ENCODE results near the gene BAIAP2L2.

Gene BAIAP2L2

DNA sequence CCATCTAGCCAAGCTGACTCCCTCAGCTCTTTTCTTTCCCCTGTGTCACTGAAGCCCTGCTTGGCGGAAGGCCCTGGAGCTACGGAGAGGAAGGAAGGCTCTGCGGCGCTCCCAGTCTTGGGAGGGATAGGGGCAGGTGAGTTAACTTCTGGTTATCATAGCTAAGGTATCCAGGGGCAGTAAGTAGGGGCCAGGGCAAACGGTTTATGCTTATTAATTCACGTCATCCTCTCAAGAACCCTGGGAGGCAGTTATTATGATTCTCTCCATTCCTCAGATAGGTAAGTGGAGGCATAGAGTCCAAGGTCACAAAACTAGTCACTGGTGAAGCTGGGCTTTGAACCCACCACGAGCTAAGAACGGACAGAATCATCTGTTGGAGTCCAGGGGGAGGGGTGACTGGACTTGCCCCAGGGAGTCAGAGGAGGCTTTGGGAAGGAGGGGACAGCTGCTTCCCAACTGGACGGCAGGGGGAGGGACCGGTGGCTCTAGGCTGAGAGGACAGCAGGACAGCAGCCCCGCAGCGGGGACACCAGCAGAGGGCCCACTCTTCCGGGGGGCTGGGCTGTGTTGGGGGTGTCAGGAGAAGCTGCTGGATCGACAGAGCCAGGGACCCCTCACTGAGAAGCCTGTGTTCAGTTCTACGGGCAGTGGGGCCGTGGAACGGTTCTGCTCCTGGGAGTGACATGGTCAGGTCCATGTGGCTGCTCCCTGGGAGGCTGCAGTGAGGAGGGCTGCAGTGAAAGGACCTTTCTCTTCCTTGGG lies 3.5 kb downstream of the BAIAP2L2 start:
- FAIRE-seq, result no peak

DNA sequence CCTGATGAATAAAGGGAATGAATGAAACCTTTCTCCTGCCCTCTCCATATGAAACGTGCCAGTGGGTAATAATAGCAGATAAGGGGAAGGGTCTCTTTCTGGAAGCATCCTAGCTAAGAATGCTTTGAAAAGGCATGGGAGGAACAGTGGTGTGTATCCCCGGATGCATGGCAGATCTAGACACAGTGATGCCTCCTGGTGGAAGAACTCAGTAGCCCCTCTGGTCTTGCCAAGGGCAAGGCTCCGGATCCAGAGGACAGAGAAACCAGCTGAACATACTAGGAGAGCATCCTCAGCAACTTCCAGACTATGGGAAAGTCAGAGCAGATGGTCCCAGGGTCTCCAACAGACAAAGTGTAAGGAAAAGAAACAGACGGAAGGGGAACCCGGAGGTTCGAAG lies 6.4 kb downstream of the BAIAP2L2 start:
- FAIRE-seq, result no peak

DNA sequence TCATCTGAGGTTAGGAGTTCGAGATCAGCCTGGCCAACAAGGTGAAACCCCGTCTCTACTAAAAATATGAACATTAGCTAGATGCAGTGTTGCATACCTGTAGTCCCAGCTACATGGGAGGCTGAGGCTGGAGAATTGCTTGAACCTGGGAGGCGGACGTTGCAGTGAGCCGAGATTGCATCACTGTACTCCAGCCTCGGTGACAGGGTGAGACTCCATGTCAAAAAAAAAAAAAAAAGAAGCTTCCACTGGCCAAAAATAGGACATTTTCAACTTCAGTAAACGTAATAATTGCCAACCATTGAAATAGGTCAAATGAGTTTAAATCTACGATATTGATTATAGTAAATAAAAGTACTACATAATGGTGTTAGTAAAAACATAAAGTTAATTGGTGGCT lies 6.8 kb downstream of the BAIAP2L2 start:
- FAIRE-seq, result no peak

DNA sequence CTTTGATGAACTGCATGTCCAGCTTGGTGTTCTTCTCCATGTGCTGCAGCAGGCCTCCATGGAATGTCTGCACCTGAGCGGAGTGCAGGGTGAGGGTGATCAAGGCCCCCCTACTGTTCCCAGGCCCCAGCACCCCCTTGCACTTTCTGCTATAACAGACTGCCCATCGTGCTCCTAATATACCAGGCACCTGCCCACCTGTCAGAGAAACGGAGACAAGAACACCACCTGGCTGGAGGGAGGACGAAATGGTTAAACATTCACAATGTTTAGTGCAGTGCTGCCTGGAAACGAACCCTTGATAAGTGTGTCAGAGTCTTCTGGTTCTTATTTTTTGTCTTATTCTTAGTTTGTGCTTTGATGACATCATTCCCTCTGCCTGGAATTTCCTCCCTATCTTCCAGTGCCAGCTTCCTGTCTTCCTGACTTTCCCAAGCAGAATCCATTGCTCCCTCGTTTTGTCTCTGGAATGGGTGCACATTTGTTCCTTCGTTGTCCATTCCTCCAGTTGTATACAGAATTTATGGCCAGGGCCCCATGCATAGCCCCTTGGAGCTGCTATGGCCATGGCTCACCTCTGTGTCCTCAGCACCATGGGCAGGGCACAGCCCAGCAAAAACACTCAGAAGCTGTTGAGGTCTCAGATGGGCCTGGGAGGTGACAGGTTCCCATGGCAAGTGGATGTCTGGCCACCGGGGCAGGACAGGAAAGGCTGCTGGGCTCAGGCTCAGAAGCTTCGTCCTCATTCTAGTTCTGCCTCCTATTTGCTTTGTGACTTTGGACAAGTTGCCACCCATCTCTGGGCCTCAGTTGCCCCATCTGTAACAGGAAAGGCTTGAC lies 11.9 kb downstream of the BAIAP2L2 start:
- no peak for FAIRE-seq

DNA sequence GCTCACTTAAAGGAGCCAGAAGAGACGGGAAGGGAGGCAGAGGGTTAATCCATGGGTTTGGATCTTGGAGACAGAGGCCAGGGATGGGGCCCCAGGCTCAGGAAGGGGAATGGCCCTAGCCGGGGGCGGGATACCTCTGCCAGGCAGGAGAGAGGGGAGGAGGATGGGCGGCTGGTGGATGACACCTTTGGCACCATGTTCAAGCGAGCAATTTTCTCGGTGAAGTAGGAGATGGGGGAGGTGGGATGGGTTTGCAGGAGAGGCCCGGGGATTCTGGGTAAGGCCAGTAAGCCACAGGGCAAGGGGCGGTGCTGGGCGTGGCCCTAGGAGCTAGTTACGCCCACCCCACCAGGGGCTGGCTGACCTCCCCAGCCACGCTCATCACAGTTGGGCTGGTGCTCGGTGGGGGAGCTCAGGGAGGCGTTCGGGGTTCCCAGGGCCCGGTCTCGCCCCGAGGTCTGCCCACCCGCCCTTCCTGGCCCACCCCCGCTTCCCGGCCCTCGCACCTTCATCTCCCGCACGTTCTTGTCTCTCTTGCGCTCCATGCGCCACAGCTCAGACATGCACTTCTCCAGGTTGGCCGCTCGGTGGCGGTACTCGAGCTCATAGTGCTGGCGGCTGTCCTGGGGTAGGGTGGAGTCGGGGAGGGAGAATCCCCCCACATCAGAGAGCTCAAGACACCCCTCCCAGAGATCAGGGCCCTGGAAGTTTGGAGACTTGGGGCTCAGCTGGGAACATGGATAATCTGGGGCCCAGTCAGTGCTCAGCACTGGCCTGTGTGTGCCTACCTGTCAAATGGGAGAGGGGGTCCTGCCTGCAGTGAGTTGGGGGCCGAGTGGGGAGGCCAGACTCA lies 12.7 kb downstream of the BAIAP2L2 start:
- no peak for FAIRE-seq

DNA sequence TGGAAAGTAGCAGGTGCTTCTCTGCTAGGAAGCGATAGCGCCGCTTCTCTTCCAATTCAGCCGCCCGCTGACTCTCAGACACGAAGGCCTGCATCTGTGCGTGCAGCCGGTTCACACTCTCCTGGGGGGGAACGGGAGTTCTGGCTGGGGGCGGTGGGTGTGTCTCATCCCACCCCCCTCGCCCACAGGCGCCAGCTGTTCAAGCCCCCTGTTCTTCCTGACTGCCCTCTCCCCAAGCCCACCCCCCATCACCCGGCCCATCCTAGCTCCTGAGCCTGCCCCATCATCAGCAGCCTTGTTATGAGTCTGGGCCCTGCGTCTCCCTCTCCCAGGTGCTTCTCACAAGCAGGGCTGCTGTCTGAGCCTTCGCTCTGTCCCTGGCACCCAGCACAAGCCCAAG lies 13.4 kb downstream of the BAIAP2L2 start:
- no peak for FAIRE-seq

DNA sequence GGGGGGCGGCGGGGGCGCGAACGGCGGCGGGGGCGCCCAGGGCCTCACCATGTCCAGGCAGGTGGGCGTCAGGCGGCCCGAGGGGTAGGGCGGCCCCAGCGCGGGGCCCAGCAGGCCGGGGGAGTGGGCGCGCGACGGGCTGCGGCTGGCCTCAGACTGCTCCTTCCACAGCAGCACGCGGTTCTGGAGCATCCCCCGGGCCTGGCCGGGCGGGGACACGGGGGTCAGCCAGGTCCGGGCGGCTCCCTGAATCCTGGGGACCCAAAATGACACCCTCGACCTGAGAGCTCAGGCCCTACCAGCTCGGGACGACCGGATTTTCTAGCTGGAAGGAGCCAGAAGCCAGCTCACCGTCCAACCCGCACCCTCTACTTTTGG lies 21.0 kb downstream of the BAIAP2L2 start:
- FAIRE-seq, result no peak

DNA sequence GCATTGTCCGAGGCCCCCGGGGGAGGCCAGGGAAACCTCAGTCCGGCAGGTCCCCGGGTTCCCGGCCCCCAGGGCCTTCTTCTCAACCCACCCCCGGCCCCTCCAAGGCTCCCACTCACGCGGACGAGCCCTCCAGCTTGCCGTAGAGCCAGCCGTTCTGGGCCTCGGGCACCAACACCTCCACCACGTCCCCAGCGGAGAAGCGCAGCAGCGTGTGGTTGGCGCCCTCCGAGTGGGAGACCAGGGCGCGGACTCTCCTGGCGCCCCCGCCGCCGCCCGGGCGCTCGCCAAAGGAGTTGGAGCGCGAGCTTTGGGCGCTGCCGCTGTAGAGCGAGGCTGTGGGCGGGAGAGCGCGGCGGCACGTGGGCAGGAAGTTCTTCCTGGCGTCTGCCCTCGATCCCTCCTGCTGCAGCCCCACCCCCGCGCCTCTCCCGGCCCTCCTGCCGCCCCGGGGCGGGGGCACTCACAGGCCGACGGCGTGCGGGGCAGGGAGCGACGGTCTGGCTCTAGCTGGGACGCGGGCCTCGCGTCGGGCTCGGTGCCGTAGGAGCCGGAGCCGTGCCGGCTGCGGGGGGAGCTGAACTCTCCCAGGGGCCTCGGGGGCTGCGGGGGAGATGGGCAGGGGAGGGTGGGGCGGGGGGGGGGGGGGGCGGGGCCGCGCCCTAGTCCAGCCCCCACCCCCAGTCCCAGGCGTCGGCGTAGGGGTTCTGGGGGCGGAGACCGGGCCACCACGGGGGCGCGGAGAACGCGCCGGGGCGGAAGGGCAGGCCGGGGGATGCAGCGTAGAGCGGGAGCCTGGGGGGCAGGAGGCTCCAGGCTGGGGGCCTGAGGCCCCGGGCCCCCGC lies 21.6 kb downstream of the BAIAP2L2 start:
- no peak for FAIRE-seq

DNA sequence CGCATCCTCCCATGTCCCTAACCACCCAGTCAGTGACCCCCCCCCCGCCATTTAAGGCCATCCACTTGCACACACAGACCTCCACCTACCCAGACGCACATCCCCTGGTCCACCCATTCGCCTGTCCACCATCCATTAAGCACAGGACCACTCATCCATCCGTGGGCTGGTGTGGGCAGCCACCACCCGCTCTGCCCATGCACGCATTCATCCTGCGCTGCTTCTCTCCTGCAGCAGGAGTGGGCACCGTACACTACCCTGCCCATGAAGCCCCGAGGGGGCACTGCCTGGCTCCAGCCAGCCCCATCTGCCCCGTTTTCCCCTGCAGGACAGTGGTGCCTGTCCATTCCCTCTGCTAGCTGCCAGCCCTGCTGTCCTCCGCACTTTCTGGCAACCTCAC lies 22.6 kb downstream of the BAIAP2L2 start:
- FAIRE-seq, result no peak

DNA sequence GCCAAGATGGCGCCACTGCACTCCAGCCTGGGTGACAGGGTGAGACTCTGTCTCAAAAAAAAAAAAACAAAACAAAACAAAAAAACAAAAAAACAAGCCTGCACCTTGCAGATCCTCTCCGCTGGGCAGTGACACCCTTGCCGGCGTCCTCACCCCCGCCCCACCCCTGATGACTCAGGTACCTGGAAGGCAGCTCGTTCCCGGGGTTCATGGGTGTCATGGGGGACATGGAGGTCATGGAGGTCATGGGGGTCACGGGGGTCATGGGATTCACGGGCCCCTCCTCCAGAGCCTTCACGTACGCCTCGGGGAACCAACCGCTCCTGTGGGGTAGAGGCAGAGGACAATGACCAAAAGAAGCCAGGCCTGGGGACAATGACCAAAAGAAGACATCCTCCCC lies 23.5 kb downstream of the BAIAP2L2 start:
- FAIRE-seq, result no peak

DNA sequence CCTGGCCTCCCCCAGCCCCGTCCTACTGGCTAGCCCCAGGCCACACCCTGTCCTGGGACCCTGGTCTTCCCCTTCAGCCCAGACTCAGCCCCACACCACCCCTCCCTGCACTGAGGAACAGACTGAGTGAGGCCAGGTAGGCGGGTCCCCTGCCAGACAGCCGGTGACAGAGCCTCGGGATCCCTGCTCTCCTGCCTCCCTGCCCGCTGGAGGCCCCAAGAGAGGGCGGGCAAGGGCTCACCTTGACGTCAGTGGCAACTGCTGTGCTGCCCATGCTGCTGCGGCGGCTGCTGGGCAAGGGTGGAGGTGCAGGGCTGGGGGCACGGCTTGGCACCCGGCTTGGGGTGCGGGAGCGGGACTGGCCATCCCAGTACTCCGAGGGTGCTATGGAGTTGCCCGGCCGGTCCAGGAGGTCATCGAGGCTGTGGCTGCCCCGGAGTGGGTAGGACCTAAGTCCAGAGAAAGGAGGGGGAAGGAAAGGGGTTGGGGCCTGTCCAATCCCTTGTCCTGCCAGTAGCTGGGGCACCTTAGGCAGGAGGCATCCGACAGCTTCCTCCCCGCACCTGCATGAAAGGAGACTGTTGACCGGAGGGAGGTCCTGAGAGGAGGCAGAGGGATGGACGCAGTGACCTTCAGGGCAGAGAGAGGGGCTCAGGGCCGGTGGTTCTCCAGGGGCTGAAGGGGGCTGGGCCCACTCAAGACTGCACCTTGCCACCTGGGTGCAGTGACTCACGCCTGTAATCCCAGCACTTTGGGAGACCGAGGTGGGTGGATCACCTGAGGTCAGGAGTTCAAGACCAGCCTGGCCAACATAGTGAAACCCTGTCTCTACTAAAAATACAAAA lies 24.3 kb downstream of the BAIAP2L2 start:
- no peak for FAIRE-seq

DNA sequence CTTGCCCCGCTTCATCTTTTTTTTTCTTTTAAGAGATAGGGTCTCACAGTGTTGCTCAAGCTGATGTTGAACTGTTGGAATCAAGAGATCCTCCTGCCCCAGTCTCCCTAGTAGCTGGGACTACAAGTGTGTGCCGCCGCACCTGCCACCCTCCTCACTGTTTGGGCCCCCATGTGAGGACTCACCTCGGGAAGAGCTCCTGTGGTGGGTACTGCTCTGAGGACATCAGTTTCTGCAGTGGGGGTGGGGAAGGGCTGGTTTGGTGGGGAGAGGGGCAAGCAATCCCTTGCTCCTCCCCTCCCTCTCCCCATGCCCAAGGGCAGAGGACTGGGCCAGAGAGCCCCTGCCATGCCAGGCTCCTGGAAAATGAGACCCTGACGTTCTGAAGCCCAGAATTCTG lies 25.0 kb downstream of the BAIAP2L2 start:
- no peak for FAIRE-seq

DNA sequence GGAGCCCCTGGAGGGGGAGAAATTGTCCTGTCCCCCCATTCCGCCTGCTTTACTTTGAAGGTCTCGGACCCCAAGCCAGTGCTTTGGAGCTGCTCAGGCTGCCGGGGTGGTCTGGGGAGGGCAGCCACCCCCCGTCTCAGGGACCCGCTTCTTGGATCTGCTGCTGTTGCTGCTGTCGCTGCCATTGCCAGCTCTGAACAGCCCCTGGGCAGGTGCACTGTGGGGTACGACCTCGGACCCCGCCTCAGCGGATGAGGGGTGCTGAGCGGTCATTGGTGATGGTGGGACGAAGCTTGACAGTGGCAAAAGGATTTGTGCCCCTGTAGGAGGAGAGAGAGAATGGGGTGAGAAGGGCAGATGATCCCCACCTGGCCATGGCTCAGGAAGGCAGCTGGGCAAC lies 25.4 kb downstream of the BAIAP2L2 start:
- no peak for FAIRE-seq

DNA sequence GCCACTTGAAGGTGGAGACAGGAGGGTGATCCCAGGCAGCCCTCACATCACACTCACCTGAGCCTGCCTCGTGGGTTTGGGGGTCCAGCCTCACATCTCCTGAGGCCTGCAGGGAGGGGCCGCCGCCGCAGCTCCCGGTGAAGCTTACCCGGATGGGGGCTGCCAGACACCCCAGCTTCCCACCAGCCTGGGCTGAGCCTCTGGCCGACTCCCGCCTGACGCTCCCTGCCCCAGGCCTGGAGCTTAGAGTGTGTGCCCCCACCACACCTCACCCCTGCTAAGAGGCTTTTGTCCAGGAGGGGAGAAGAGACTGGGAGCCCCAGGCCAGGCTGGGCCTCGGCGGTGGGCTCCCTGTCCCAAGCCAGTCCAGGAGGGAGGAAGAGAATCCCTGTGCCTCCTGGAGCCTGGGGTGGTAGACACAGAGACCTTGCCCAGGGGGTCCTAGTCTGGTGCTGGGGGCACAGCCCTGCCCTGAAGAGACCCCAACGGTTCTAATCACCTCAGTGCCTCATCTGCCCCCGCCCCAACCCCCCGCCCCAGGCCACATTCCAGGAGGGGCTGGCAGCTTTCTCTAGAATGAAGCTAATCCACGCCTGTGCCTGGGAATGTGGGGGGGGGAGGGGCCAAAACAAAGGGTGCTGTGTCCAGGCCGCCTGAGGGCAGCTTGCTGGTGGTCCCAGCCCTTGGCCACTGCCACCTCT lies 26.4 kb downstream of the BAIAP2L2 start, which contains the start of gene SLC16A8:
Gene SLC16A8, minus strand, starts transcription at position 254 of the 701 bp plus-strand sequence. CDS start 1,311 bp downstream, outside the sequence.
- FAIRE-seq, result no peak

DNA sequence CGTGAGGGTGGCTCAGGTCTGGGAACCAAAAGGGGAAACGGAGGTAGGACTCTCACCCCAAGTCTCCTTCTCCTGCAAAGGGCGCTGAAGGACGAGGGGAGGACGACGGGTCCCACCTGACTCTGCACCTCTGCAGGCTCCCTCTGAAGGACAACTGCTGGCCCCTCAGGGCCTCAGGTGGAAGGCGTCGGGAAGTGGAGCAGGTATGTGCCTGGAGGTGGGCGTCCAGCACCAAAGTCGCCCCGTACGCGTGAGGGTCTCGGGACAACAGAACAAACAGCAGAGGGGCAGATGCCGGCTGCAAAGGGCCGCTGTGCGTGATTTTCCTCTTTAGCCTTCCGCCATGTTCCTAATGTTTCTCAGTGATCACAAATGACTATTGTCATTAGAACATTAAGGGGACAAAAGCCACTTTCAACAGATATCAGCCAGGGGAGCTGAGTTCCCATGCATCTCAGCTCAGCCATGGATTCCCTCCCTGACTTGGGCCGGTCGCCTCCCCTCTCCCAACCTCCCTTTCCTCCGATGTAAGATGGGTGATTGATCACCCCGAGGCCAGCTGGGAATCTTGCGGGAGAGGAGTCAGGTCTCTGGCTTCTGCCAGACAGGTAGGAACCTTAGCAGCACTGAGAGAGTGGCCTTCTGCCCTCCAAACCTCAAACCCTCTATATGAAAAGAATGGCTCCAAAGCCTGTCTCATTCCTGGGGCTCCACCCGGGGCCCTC lies 27.3 kb downstream of the BAIAP2L2 start:
- no peak for FAIRE-seq

DNA sequence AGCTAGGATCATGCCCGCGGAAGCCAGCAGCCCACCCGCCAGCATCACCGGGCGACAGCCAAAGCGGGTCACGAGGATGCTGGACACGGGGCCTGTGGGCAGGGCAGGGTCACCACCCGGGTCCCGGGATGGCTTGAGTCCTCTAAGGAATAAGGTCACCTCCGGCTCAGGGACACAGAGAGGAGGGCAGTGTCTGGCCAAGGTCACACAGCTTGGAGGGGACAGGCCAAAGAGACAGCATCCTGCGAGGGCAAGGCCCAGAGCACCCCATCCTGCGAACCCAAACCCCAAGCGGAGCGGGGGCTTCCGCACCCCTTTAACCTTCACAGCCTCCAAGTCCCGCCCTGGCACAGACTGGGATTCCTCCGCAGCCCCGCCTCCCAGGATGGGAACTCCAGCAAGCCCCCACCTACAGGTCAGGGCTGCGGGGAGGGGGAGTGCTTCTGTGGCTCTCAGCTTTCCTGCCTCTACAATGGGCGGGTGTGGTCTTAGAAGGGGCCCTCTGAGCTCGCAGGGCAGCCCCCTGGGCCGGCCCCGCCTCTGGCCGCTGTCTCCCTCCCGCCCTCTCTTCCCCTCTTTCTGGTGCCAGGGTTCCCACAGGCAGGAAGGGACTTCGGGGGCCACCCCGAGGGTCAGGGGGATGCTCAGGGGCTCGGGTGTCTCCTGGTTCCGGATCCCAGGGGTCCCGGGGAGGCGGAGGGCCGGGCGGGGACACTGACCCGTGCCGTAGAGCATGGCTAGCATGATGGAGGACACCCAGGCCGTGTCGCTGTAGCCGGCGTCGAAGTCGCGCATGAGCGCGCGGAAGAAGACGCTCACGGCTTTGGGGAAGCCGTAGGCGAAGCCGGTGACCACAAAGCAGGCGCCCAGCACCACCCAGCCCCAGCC lies 28.3 kb downstream of the BAIAP2L2 start:
- FAIRE-seq, result no peak

DNA sequence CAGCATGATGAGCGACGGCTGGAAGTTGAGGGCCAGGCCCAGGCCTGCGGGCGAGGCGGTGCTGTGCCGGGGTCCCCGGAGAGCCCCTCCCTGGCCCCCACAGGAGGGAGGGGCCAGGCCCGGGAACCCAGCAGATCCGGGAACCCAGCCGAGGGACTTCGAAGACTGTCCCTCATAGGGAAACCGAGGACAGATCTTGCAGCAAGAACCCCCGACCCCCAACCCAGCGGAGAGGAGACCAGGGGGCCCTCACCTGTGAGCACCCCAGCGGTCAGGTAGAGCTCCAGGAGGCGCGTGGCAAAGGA lies 28.9 kb downstream of the BAIAP2L2 start:
- no peak for FAIRE-seq

DNA sequence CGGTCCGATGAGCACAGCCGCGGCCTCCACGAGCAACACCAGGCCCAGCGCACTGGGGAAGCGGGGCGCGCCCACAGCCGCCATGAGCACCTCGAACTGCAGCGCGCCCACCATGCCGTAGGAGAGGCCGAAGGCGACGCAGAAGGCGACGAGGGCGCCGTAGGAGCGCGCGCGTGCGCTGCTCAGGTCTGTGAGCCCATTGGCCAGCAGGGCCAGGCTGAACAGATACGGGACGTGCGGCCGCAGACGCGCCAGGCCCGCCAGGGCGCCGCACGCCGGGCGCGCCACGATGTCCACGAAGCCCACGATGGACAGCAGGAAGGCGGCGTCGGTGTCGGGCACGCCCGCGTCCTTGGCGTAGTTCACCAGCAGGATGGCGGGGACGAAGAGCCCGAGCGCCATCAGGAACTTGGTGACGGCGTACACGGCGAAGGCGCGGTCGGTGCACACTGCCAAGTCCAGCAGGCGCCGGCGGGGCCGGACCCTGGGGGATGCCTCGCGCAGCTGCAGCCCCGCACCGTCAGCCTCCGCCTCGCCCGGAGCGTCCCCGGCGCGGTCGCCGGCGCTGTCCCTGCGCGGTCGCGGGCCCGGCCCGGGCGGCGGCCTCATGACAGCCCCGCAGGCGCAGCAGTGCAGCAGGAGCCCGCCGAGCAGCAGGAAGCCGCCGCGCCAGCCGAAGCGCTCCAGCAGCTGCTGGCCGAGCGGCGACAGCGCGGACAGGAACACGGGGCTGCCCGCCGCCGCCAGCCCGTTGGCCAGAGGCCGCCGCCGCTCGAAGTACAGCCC lies 29.4 kb downstream of the BAIAP2L2 start:
- no peak for FAIRE-seq
